Sigmoid colon (tissue), 7 donors: ENCODE data around the gene FOXP1. TPM values are rescaled to one million over a fixed set of nuclear protein-coding genes. Genes with fewer than 3 reads are reported as not detected.

ENCODE experiments used
- DNase-seq: peaks from one replicate; pipeline ENCODE4 v3.0.0-alpha.2; 2019
- H3K27ac ChIP-seq, 4 donors: fragments of 200-600 bp; sonication (generic); one replicate each; pipeline ENCODE4 v1.5.1; 2016 to 2019; ENCODE audit warnings: mild to moderate bottlenecking in 1 of 4
- H3K27me3 ChIP-seq, 3 donors: fragments of 200-600 bp; sonication (generic); one replicate each; pipeline ENCODE4 v1.5.1; 2019; ENCODE audit warnings: mild to moderate bottlenecking in 1 of 3
- H3K36me3 ChIP-seq, 4 donors: fragments of 200-600 bp; sonication (generic); one replicate each; pipeline ENCODE4 v1.5.1; 2016 to 2019
- H3K4me1 ChIP-seq, 4 donors: fragments of 200-600 bp; sonication (generic); one replicate each; pipeline ENCODE4 v1.5.1; 2017 to 2019
- H3K4me3 ChIP-seq, 4 donors: fragments of 200-600 bp; sonication (generic); one replicate each; pipeline ENCODE4 v1.5.1; 2017 to 2019; ENCODE audit warnings: mild to moderate bottlenecking in 2 of 4, moderate library complexity in 1 of 4
- H3K9me3 ChIP-seq, 4 donors: fragments of 200-600 bp in 3 of 4; sonication (generic) in 3 of 4; one replicate each; pipeline versions ENCODE4 v1.5.1 to v1.6.1; 2013 to 2019
- CTCF ChIP-seq, 4 experiments: fragments of 450-650 bp in 3 of 4; fragments of 200-600 bp in 1 of 4; IDR thresholded peaks; one replicate each; pipeline ENCODE4 v1.5.1; 2016 to 2019; ENCODE audit warnings: antibody characterized with exemption in 4 of 4, mild to moderate bottlenecking in 3 of 4, moderate library complexity in 2 of 4
- EP300 ChIP-seq, 4 donors: sonication (generic); formaldehyde crosslinking; IDR thresholded peaks; one replicate each; pipeline ENCODE4 v1.6.1; 2017; ENCODE audit warnings: antibody characterized with exemption in 4 of 4
- POLR2A ChIP-seq, 2 donors: fragments of 450-650 bp; IDR thresholded peaks; one replicate each; pipeline ENCODE4 v1.6.1; 2016; ENCODE audit warnings: antibody characterized with exemption in 2 of 2, mild to moderate bottlenecking in 2 of 2, moderate library complexity in 2 of 2
- POLR2AphosphoS5 ChIP-seq, 4 donors: sonication (generic); formaldehyde crosslinking; IDR thresholded peaks; one replicate each; pipeline ENCODE4 v1.6.1; 2017; ENCODE audit warnings: antibody characterized with exemption in 4 of 4
- WGBS, 2 donors: extraction: QIAGEN DNeasy Blood & Tissue Kit; methylation state at CpG; one replicate each; pipeline ENCODE4 v1.1.7; 2013; 5-methylcytosine and 5-hydroxymethylcytosine counted together
- intact Hi-C: fragments of 100-400 bp; cut with DNase I; formaldehyde crosslinking; loops from one replicate; pipeline ENCODE4 v1.15.1; 2023
- polyA plus RNA-seq, 3 donors: library from polyadenylated mRNA; stranded (reverse); fragments of 200-250 nt; gene quantifications; one replicate each; pipeline ENCODE4 v1.2.3, GENCODE V29; 2013
- total RNA-seq, 4 donors: library from RNA; depleted of rRNA; stranded (reverse); fragments of >200 nt; gene quantifications; one replicate each; pipeline ENCODE4 v1.1.0, GENCODE V29; 2016
- donor health status: healthy with polysubstance abuse.
- donor health status: Bipolar disorder and iron deficiency.
- donor health status: healthy.

The FOXP1 gene
- total and polyA plus RNA-seq, 7 donors = 13.8 to 232 (median 139) TPM

GRCh38 chr3:70985572-70985971, 598.0 kb downstream of the FOXP1 start:
- H3K4me1 ChIP-seq = peaks cover 0 to 100% (median 98%) of the 10 kb centered on the region in 4 donors
- WGBS, 2 donors = 76 to 88% methylated on average over 4 of the region's 4 CpGs

GRCh38 chr3:70984776-70985482, 598.6 kb downstream of the FOXP1 start:
- whole genome bisulfite sequencing, 2 donors = 80 to 83% methylated on average over 8 of the region's 8 CpGs
- Histone ChIP-seq H3K9me3 (no peaks in the 10 kb centered on the region), H3K4me1 (peaks cover 0 to 100% (median 98%) of the 10 kb centered on the region in 4 donors), H3K4me3 (no peak overlapping the region), H3K36me3 (peaks cover 0 to 35% (median 10%) of the 10 kb centered on the region in 4 donors), H3K27me3 (no peaks in the 10 kb centered on the region), H3K27ac (peak overlapping the region; percentile 74 to 90 (median 84))
- peak in 1 of 4 donors; percentile 16 for TF ChIP-seq POLR2AphosphoS5 (IDR thresholded peaks at IDR 0.05)
- TF ChIP-seq CTCF (IDR thresholded peaks at IDR 0.05) = no peak
- intact Hi-C loops = loop anchor here (5.0 to 10.0 kb wide), 3 partner anchors 262 to 600 kb away; partner anchors contain the start of gene FOXP1
- no peak for DNase-seq

More at GRCh38 chr3:70985572-70985971, 598.0 kb downstream of the FOXP1 start:
- DNase-seq = no peak
- Histone ChIP-seq H3K9me3 (no peaks in the 10 kb centered on the region), H3K36me3 (peaks cover 0 to 35% (median 10%) of the 10 kb centered on the region in 4 donors), H3K27me3 (no peaks in the 10 kb centered on the region), H3K27ac (peak overlapping the region; percentile 74 to 90 (median 84)), H3K4me3 (no peak overlapping the region)
- intact Hi-C loops = loop anchor here (10.0 kb wide), 1 partner anchor 599 kb away; the partner anchor contains the start of gene FOXP1
- TF ChIP-seq POLR2A (IDR thresholded peaks at IDR 0.05) (no peak), CTCF (IDR thresholded peaks at IDR 0.05) (no peak), POLR2AphosphoS5 (IDR thresholded peaks at IDR 0.05) (no peak), EP300 (IDR thresholded peaks at IDR 0.05) (no peak)

GRCh38 chr3:70982700-70983140, 600.8 kb downstream of the FOXP1 start:
- TF ChIP-seq POLR2AphosphoS5 (IDR thresholded peaks at IDR 0.05) (peak; percentile 26 to 60 (median 52)), CTCF (IDR thresholded peaks at IDR 0.05) (no peak), EP300 (IDR thresholded peaks at IDR 0.05) (peak in 1 of 4 donors; percentile 18), POLR2A (IDR thresholded peaks at IDR 0.05) (no peak)
- Histone ChIP-seq H3K27ac (peak overlapping the region; percentile 74 to 90 (median 84)), H3K36me3 (peaks cover 0 to 42% (median 13%) of the 10 kb centered on the region in 4 donors), H3K4me1 (peaks cover 0 to 84% (median 80%) of the 10 kb centered on the region in 4 donors), H3K4me3 (peak overlapping the region in 1 of 4 donors; percentile 2), H3K9me3 (no peaks in the 10 kb centered on the region), H3K27me3 (no peaks in the 10 kb centered on the region)
- WGBS, 2 donors = 61 to 67% methylated on average over 6 of the region's 6 CpGs
- intact Hi-C loops = loop anchor here (5.0 to 10.0 kb wide), 3 partner anchors 265 to 602 kb away; partner anchors contain the start of gene FOXP1
- peak; percentile 74 for DNase-seq

- H3K4me3 ChIP-seq = peak overlapping the region in 1 of 4 donors; percentile 2
- DNase-seq = no peak
- intact Hi-C loops = loop anchor here (5.0 to 10.0 kb wide), 3 partner anchors 265 to 603 kb away; partner anchors contain the start of gene FOXP1
- peaks cover 0 to 42% (median 13%) of the 10 kb centered on the region in 4 donors for H3K36me3 ChIP-seq
- no peak for TF ChIP-seq POLR2A (IDR thresholded peaks at IDR 0.05)
- TF ChIP-seq POLR2AphosphoS5 (IDR thresholded peaks at IDR 0.05) = no peak
- no peak for TF ChIP-seq CTCF (IDR thresholded peaks at IDR 0.05)
- TF ChIP-seq EP300 (IDR thresholded peaks at IDR 0.05) = no peak
- H3K9me3 ChIP-seq = no peaks in the 10 kb centered on the region
- no peaks in the 10 kb centered on the region for H3K27me3 ChIP-seq
- peaks cover 0 to 80% (median 75%) of the 10 kb centered on the region in 4 donors for H3K4me1 ChIP-seq
- peak overlapping the region; percentile 74 to 90 (median 84) for H3K27ac ChIP-seq
- 70 to 83% methylated on average over 1 of the region's 1 CpG for WGBS, 2 donors
Observed at GRCh38 chr3:70982284-70982683, 601.2 kb downstream of the FOXP1 start.
